GM18508 (cell line): ENCODE data around the gene HEG1.
"Not testable (repeated sequence)": the region's sequence is repeated elsewhere in the genome, so short reads cannot be mapped to it uniquely, and the experiment has no call there.

Experiments used
- ATAC-seq: cut with Tn5 transposase; IDR thresholded peaks from one replicate; pipeline ENCODE4 v1.9.1; 2021; ENCODE audit warnings: moderate number of reproducible peaks; ENCODE audit not compliant: insufficient read depth, unreplicated experiment

HEG1 gene

DNA sequence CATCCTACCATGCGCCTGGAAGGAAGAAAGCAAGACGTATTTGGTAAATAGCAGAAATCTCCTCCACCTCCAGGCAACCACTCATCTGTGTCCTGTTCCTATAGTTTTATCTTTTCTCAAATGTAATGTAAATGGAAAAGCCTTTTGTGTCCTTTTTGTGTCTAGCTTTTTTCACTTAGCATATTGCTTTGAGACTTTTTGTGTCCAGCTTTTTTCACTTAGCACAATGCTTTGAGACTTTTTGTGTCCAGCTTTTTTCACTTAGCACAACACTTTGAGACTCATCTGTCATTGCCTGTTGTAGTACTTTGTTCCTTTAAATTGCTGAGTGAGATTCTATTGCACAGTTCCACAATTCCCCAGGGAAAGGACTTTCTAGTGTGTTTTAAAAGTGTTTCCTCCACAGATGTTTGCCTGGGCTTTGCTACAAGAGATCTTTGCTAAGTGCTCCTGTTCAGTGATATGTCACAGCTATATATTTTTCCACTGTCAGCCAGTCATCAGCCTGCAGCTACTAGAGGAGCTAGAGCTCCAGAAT lies 93.3 kb downstream of the HEG1 start:
- no peak for ATAC-seq

DNA sequence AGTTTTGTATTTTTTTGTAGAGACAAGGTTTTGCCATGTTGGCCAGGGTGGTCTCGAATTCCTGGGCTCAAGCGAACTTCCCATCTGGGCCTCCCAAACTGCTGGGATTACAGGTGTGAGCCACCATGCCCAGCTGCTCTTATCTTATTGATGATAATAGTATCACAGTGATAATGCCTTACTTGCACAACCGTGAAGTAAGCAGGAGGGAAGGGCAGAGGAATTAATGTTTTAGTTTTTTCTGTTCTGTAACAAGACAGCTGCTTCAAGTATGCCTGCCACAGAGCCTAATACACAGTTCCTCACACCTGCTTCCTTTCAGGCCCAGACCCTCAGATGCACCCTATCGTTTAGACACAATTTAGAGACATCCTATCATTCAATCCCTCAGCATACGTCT lies 95.1 kb downstream of the HEG1 start:
- ATAC-seq, result no peak

DNA sequence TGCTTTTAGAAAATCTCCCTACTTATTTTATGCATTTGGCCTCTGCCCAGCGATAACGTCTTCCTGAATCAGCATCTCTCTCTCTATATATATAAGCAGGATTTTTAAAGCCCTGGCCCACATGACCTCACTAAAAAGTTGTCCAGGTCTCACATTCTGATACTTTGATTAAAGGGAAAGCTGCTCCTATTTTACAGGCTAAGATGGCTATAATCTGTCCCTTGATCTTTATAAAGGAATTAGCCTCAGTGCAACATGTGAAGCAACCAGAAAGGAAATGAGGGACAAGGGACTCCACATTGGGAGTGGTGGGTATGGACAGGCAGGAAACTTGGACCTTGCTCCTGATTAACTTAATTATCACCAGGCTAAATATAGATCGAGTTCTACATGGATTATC lies 95.7 kb downstream of the HEG1 start:
- ATAC-seq, result no peak

DNA sequence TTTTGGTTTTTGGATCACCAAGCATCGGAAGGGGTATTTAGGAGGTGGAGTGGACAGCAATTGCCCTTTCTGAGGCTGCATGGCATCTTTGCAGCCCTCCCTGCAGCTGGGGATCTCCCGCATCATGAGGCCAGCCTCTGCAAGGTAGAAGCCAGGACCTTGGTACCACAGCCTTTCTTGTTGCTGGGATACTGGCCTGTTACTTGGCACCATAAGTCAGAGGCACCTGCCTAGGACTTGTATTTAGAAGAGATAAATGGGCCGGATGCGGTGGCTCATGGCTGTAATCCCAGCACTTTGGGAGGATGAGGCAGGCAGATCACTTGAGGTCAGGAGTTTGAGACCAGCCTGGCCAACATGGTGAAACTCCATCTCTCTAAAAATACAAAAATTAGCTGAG lies 97.8 kb downstream of the HEG1 start:
- ATAC-seq, result not testable (repeated sequence)

DNA sequence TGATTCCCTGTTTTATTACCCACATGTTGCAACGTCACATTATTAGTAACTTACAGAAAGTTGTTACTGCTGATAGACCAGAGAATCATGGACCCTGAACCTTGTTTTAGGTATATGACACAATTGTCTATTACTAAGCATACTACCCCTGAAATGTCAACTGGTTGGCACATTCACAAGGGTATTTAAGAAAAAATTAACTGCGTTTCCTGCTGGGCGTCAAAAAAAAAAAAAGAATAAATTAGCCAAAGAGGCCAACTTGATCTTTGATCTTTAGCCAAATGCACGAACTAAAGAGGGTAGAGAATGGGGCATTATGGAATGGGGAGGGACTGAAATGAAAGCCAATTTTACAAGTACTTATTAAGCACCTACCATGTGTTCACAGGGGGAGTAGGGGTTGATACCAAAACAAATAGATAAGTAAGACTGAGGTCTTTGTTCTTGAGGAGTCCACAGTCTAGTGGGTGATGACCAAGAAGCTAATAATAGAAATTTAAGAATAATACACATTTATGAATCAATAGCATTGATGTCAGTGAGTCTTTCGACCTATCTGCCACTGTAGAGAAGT lies 103.4 kb downstream of the HEG1 start:
- ATAC-seq, result no peak

DNA sequence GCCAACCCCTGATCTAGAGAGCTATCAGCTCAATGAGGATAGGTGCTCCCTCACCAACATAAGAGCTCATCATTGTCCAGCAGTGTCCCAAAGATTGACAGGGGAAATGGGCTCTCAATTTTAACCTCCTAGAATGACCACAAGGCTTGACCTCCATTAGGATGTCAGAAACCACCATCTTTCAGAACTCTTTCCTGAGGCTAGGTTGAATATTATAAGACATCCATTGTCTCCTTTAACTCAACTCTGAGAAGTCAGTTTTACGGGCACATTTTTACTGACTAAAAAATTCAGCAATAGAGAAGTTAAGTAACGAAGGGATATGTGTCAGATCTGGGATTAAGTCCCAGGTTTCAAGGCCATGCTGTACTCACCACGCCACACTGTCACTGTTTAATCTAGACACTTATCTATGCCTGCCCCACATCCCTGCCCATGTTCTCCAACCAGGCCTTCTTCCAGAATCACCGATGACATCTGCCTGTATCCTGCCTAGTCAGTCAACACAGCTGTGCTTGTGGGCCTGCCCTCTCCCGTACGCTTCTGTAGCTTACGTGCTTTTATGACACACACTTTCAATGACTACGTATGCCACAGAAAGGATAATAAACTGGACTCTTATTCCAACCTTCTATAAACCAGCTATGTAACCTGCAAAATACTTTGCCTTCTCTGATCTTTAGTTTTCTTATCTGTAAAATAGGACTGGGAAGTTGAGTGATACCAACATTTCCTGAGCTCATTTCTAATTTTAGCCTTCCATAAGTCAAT lies 104.1 kb downstream of the HEG1 start:
- ATAC-seq, result no peak

DNA sequence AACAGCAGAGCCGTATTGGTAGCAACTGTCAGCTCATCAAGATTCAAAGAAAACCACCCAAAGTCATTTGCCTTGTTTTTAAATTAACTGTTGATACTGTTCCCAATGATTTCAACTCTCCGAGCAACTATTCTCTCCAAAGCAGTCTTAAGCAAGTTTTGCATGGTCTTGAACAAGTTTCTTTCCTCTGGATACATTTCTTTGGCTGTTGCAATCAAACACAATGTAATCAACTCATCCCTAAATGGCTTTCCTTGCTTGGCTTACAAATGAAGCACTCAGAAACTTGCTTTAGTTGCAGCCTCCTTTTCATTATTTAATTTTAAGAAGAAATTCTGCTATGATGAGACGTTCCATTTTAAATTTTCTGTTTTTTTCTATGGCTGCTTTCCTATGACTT lies 105.8 kb downstream of the HEG1 start:
- no peak for ATAC-seq

DNA sequence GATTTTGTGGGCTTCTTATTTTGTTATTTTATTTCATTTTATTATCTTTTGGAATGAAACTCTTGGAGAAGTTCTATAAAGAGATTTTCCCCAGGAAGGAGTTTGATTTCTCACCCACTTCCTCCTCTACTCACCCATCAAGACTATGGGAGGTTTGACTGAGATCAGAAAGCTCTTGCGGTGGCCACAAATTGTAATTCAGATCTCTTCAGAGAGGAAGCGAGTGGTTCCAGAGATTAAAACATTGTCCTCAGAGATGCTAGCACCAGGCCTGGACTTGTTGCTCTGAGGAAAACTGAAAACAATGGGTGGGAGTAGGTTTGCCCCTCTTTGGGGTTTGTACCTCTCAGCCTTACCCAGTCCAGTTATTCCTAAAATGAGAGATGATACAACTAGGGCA lies 113.2 kb downstream of the HEG1 start:
- no peak for ATAC-seq

DNA sequence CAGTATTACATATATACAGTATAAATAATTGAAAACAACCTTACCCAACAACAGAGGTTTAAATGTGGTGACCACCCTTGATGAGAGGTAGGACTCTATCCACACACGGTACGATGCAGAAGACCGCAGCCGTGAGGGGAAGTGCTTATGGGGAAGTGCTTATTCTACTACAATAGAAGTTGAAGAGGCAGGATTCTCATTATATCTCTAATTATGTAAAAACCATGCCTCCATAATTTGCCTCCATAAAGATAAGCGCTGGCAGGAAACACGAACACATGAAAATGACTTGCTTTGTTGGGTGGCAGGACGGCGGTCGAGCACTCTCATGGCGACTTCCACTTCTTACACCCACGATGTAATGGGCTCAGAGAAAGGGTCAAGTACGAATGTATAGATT lies 114.0 kb downstream of the HEG1 start:
- ATAC-seq, result no peak

DNA sequence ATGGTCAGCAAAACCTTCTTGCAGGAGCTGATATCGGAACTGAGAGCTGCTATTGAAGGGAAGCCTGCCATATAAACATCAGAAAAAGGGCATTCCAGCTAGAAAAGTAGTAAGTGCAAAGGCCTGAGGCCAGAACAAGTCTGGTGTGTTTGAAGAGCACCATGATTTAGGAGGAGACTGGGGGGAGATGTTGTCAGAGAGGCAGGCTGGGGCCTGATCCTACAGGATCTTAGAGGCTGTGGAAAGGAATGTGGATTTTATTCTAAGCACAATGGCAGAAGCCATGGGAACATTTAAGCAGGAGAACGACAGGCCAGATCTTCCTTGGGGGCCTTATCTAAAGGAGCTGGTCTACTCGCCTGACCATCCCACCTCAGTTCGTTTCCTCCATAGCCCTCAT lies 116.1 kb downstream of the HEG1 start:
- no peak for ATAC-seq

DNA sequence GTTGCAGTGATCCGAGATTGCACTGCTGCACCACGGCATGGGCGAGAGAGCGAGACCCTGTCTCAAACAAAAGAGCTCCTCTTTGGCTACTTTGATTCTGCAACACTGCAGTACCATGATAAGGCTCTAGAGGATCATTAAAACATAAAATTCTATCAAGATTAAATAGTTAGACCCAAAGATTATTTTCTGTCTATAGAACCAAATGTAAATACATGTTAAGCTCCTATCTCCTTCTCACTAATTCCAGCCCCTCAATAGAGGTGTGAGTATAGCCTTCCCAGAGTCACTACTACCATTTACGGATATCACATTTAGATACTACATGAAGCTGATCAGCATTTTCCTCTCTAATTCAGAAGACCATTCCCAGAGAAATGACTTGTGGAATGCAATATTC lies 116.9 kb downstream of the HEG1 start:
- ATAC-seq, result no peak

DNA sequence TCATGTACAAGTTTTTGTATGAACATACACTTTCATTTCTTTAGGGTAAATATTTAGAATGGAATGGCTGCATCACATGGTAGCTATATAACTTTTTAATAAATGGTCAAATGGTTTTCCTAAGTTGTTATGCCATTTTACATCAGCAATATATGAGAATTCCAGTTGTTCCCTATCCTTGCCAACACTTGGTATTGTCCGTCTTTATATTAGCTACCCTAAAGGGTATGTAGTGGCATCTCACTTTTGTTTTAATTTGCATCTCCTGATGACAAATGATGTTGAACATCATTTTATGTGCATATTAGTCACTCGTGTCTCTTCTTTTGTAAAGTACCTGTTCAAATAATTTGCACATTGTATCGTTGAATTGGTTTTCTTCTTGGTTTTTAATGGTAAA lies 118.7 kb downstream of the HEG1 start:
- no peak for ATAC-seq

DNA sequence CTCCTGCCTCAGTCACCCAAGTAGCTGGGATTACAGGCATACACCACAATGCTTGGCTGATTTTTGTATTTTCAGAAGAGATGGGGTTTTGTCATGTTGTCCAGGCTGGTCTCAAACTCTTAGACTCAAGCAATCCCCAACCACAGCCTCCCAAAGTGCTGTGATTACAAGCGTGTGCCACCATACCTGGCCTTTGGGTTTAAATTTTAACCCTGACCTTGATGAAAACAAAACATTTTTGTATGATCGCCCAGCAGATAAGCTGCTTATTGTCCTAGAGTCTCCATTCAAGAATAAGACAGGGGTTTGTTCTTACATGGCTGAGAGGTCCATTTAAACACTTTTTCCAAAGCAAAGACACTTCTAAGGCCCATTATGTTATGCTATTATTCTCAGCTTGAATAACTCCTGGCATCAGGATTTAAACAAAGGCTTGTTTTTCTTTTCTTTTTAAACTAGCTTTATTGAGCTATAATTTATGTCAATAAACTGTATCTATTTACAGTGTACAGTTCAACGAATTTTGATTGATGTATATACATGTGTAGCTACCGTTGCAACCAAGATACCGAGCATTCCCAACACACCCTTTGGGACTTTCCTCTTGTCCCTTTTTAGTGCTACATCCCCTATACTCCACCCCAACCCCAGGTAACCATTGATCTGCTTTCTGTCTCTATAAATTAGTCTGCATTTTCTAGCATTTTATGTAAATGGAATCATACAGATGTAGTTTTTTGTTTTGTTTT lies 119.8 kb downstream of the HEG1 start:
- no peak for ATAC-seq

DNA sequence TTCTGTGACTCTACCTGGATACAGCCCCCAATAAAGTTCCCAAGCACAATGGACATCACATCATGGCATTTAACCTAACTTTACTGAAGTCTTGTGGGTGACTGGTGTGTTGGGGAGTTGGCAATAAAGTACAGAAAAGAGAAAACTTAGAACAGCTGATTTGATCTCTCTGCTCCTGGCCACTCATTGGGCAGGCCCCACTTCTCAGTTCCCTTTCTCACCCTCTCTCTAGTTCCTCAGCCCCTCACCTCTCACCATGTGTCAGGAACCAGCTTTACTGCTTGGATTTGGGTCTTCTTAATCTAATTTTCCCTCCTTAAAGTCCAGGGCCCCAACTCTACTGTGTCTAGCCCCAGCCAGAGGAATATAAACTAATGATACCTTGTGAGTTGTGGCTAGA lies 120.5 kb downstream of the HEG1 start:
- no peak for ATAC-seq

DNA sequence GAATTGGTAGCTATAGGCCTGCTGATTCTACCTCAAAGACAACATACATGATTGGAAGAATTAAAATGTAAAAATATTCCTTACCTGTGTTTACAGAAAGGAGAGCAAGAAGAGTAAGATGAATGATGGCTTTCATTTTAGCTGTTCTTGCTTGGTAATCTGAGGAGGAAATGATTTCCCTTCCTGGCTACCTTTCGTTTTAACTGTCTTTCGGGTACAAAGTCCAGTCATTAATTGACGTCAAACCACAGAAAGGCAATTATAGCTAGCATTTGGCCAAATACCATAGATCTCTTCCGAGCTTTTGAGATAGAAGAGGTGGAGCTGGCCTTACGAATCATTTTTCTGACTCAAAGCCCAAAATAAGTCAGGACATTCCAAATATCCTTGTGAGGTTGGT lies 121.2 kb downstream of the HEG1 start, which contains the start of gene MUC13:
MUC13 (minus strand) TSS at position 175 of the 400 bp plus-strand sequence; CDS start at position 136, 39 bp downstream.
- ATAC-seq, result no peak

DNA sequence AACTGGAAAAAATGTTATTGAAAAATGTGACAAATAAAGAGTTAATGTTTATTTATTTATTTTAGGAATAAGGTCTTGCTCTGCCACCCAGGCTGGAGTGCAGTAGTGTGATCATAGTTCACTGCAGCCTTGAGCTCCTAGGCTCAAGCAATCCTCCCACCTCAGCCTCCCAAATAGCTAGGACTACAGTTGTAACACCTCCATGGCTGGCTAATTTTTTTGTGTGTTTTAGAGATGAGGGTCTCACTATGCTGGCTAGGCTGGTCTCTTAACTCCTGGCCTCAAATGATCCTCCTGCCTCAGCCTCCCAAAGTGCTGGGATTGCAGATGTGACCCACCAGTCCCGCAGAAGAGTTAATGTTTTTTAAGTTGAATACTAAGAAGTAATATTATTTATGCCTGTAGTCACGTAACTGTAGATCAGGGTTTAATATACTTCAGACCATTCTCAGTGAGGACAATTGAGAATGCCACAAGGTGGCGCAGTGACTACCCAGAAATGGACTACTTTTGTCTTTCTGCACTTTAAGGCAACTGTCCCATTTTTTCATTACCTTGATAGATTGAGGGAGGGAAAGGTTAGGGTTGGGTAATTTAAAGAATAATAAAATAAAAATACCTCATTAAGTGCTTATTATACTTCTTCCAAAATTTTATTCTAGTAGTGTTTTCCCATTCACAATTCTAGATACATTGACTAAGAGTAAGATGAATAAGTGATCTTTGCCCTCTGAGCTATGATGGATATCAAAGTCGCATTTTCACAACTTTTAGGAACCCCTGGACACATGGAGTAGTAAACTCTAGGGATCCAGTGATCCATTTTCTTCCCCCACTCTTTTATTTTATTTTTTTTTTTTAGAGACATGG lies 127.2 kb downstream of the HEG1 start:
- ATAC-seq, result no peak

DNA sequence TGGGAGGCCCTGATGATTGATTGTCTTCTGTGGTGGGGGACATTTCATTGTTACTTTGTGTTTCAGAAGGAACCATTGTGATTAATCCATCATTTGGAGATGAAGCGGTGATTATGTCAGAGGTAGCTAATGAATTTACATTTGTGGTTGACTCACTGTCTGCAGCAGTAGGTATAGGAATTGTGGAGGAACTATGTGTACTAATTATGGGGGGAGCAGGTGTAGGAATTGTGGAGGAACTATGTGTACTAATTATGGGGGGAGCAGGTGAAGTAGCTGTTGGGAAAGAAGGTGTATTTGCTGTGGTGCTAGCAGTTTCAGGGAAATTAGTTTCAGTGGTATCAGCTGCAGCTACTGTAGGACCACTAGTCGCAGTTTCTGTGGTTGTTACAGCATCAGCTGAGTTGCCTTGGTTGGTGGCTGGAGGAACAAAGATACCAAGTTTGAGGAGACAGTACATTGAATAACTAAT lies 128.2 kb downstream of the HEG1 start:
- ATAC-seq, result no peak

DNA sequence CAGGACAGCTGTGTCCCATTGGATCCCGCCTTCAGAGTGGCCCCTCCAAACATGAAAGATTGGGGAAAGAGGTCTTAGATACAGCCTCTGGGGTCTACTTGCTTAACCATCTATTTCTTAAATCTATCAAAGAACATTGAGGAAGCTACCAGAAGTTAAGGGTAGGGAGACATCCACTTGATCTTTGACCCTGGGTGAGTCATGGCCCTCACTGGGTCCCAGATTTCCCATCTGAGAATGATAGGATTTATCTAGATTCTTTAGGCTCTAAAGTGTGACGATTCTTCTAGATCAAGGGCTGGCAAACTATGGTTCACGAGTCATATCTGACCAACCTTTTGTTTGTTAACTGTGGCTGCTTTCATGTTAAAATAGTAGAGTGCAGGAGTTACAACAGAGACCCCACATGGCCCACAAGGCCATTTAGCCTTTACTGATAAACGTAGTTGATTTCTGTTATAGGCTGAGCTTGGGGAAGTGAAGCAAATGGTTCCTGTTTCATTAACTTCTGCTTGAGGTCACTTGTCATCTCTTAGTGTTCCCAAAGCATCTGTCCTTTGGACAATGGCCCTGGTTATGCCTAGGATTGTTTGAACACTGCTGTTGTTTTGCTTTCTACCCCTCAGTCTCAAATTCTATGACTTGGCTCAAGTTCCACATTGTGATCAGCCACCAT lies 129.2 kb downstream of the HEG1 start:
- no peak for ATAC-seq

DNA sequence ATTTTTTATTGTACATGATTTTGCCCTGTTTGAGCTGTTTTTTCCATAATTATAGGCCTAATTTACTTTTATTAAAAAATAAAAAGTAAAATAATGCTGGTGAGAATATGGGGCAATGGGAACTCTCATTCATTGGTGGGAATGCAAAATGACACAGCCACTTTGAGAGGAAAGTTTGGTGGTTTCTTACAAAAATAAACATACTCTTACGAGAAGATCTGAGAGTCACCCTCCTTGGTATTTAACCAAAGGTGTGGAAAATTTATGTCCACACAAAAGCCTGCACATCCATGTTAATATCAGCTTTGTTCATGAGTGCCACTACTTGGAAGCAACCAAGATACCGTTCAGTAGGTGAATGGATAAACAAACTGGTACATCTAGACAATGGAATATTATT lies 131.1 kb downstream of the HEG1 start:
- no peak for ATAC-seq

DNA sequence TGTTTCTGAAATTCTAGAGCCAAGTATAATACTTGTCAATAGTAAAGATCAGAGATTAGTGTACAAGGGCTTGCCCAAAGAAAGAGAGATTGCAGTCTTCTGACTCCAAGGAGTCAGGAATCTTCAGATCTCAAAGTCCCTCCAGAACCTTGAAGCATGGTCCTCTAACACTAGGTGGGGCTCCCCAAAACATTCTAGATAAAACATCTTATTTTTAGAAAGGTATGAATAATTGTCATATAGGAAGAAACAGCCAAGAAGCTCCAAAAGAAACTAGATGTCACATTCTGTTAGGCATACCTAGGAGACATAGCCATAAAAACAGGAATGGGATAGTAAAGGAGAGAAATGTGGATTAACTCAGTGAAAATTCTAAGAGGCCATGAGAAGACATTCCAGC lies 132.0 kb downstream of the HEG1 start:
- ATAC-seq, result no peak
